HG02938 (cell line): Measurements from ENCODE around the gene MAPK12.

Experiments
- ATAC-seq: cut with Tn5 transposase; IDR thresholded peaks from one replicate; pipeline ENCODE4 v1.9.1; 2021; ENCODE audit warnings: mild to moderate bottlenecking, moderate library complexity; ENCODE audit not compliant: unreplicated experiment

MAPK12 gene

DNA sequence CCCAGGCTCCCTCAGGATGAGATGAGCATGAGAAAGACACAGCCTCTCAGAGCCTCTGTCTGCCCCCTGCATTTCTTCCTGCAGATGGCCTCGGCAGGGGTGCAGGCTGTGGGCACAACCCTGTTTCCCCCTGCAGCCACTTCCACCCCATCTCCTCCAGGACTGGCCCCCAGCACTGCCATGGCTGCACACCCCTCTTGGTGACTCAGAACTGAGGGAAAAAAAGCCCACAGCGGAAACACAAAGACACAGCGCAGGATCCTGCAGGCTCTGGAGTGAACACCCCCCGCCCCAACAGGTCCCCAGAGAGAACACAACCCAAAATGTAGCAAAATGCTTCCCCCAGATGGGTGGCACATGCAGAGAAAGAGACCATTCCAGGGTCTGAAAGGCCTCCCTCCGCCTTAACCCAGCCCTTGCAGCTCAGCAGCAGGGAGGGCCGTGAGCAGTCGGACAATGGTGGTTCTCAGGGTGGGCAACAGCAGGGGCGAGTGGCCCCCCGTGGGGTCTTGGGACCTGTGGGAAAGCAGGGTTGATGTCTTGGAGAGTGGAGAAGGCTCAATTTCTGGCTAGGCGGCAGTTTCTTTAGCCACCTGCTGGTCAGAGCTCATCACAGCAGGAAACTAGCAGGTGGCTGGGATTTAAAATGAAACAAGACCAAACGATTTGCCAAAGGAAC, 24.6 kb downstream of the MAPK12 start:
- ATAC-seq = no peak

DNA sequence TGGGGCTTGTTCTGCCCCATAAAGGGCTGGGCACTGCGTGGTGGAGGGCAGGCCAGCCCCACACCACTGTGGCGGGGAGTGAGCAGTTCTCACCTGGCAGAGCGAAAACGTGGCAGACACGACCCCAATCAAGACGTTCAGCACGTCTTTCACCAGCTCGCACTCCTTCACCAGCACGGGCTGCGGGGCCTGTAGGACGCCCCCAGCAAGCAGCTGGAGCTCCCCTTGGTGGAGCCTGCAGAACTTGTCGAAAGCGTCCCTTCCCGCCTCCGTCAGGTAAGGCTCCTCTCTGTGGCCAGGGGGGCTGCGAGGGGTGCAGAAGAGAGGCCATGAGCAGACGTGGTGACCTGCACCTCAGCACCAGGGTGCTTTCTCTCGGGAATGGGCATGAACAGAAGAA, 28.3 kb downstream of the MAPK12 start:
- ATAC-seq = no peak

DNA sequence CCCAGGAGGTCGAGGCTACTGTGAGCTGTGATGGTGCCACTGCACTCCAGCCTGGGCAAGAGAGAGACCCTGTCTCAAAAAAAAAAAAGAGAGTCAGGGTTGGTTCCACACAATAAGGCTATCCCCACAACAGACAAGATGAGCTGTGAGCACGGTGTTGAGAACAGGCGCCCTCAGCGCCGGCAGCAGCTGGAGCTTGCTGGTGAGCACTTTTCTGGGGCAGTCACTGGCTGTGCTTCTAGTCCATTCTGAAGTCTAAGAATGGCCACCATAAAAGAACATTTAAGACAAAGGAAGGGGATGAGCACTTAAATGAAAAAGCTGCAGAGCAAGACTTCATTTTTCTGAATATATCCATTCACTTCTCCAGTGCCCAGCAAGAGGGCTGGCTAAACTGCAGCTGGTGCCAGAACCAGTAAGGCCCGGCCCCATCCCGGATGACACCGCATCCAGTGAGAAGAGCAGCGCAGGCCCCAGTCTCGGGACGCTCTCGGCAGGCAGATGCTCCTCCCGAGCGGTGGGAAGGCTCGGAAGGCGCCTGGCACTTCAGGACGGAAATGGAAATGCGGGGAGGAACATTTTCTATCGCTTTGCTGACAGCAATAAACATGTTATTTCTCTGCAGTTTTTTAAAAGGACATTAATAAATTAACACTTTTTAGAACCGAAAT, 28.9 kb downstream of the MAPK12 start:
- ATAC-seq = no peak

DNA sequence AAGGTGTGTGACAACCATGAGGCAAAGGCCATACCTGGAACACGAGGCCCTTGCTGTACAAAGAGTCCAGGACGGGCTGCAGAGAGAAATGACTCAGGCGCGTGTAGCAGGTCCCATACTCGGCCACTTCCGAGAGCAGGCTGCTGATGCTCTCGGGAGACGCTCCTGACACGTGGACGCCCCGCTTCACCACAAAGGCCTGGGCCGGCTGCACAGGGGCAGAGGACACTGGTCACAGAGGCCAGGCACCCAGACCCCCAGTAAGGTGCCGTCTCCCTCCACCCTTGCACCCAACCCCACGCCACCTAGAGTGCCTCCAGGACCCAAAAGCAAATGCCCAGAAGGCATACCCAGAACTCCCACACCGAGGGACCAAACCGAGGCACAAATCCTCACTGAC, 32.1 kb downstream of the MAPK12 start:
- no peak for ATAC-seq

DNA sequence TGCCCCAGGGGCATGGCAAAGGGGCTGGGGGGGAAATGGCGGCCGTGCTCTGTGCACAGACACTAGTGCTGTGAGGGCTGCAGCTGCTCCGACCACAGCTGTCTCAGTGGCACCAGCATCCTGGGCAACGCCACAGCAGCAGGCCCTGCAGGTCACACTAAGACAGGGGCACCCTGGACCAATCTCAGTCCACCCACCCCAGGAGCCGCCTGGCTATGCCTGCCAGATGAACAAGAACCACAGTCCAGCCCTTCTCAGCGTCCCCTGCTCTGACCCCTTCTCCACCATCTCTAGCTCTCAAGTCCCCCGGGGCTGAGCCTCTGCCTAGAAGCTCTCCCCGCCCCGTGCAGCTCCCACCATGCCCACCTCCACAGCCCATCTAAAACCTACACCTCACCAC, 33.1 kb downstream of the MAPK12 start:
- no peak for ATAC-seq

DNA sequence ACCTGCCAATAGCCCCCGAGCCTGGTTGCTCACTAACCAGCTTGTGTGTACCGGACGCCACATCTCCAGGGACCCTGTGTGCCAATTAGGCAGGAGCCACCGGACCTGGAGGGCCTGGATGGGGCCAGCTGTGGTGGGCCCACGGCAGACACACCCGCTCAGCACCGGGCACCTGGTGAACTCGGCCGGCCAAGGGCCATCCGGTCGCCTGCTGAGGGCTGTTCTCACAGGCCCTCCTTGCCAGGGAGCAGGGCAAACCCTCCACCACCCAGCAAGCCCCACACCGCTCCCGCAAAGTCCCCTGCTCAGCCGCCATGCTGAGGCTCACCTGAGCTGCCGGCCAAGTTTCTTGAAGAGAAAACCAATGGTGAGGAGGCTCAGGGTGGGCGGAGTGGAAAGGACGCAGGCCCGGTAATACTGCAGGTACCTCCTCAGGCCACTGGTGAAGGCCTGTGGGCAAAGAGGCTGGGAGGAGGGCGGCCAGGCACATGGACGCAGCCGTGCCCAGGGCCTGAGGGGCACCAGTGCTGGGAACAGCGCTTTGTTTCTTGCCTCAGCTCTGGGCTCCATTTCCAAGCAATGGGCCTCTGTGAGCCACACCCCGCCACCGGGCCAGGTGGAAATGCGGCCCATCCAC, 33.8 kb downstream of the MAPK12 start:
- ATAC-seq = no peak

DNA sequence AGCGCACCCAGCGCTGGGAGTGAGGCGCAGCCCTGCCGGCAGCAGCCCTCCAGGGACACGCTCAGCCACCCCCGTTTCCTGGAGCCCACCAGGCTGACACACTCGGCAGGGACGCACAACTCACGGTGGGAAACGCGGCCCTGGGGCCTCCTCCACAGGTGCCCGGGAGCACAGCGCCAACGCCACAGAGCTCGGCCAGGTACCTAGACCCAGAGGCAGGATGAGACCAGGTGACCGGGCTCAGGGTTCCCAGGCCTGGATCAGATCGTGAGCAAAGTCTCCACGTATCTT, 34.7 kb downstream of the MAPK12 start:
- ATAC-seq = no peak

DNA sequence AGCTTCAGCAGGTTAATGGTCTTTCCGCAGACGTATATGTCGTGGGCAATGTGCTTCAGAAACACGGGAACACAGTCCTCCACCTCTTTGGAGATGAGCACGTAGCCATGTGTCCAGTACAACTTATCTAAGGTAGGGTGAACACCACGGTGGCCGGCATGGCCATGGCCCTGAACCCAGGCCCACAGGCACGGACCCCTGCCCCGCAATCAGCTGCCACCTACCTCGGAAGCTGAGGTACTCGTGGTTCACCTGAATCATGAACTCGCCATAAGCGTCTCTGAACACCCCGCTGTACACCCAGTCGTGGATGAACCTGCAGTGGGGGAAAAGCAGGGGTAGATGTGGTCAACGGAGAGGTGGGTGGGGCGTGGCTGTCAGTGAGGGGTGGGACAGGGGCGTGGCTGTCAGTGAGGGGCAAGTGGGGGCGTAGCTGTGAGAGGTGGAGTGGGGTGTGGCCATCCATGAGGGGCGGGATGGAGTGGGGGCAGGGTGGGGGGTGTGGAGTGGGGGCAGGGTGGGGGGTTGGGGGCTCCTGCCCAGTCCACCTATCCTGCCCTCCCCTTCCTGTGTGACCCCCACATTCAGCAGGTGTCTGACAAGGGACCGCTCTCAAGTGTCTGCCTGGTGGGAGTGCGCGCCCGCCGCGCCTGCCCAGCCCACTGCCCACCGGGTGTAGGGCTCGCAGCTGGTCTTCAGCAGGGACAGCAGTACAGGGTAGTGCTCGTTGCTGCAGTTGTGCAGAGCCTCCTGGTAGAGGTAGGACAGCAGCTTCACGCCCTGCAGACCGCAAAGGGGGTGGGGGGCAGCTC, 35.2 kb downstream of the MAPK12 start:
- no peak for ATAC-seq

DNA sequence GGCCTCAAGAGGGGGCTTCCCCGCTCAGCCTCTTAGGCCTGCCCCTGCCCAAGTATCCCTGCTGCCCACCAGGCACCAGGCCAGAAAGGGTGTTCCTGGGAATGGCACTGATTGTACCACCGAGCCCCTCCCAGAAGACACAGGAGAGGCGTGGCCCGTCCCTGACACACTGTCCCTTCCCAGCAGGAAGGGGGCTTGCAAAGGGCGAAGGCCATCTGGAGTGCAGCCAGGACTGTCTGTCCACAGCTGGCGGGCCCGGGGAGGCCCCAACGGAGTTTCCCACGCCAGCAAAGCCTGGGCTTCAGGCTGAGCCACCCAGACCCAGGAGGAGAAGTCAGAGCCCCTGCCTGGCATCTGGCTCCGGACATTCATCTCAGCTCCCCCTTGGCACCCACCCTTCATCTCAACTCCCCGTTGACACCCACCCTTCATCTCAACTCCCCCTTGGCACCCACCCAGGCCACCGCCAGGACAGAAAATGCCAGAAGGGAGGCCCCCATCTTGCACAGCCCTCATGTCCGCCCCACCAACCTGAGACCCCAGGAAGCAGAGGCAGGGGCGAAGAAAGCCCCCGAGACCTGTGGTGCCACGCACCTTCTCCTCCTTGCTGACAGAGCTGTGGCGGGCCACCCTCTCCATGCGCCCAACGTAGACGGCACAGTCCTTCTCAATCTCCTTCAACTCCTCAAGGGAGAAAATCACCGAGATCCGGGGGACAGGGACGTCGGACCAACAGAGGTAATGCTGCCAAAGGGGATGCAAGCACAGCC, 36.1 kb downstream of the MAPK12 start:
- no peak for ATAC-seq

DNA sequence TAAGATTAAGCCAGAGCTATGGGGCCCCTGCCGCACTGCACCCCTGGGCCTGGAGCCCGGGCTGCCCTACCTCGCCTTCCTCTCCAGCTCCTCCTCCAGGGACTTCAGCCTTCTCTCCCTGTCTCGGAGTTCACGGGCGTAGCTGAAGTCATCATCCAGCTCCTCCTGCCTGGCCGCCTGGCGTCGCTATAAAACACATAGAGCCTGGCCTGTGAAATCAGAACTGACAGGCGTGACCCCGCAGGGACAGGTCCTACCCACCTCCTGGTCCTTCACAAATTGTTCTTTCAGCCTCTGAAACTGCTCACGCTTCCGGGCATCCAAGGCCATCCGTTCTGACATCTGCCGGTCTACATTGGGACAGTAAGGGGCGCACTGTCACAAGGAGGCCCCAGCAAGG, 37.4 kb downstream of the MAPK12 start:
- no peak for ATAC-seq

DNA sequence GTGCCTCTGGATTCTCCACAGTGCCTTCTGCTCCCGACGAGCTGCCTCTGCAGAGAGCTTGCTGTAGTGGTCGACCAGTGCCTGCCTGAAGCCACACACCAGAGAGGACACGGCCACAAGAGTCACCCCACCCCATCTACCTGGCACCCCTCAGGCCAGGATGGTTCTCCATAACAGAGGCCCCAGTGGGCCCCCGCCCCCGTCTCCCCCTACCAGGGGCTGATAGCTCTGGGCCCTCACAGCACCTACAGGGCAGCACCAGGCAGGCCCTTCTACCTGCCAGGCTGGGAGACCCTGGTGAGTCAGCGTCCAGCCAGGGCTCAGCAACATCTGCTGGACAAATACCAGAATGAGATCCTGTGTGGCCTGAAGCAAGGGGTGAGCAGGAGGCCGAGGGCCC, 39.0 kb downstream of the MAPK12 start:
- ATAC-seq = no peak

DNA sequence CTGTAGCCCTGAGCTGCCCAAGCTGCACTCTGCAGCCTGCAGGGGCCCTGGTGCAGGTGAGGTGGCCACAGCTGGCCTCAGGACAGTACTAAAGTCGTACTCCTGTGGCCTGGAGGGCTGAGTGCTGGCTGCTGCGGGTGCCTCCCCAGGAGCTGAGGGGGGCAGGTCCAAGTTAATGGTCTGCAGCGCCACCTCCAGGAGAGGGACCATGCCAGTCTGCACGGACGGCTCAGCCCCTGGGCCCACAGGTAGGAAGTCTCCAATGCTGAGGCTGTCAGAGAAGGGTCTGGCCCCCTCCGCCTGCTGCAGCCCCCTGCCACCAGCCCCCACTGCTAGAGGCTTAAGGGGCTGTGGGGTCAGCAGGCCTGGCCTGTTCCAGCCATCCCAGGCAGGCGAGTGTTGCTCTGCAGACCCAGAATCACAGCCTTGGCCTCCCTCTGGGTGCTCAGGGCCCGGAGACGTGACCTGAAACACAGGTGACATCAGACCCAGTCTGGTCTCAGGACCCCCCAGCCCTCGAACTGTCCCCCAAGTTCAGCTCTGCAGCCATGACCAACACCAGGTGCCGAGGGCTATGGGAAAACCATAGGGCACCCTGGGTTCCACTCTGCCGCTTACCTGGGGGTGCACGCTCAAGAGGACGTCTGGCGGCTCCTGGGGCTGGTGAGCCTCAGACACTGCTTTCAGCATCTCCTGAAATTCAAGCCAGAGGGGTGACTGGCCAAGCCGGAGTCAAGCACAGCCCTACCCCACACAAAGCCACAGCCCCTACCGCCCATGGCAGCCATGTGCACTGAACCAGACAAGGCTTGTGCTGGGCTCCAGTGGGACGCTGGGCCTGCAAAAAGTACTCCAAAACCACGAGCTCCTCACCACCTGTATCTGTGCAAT, 39.8 kb downstream of the MAPK12 start:
- ATAC-seq = no peak

DNA sequence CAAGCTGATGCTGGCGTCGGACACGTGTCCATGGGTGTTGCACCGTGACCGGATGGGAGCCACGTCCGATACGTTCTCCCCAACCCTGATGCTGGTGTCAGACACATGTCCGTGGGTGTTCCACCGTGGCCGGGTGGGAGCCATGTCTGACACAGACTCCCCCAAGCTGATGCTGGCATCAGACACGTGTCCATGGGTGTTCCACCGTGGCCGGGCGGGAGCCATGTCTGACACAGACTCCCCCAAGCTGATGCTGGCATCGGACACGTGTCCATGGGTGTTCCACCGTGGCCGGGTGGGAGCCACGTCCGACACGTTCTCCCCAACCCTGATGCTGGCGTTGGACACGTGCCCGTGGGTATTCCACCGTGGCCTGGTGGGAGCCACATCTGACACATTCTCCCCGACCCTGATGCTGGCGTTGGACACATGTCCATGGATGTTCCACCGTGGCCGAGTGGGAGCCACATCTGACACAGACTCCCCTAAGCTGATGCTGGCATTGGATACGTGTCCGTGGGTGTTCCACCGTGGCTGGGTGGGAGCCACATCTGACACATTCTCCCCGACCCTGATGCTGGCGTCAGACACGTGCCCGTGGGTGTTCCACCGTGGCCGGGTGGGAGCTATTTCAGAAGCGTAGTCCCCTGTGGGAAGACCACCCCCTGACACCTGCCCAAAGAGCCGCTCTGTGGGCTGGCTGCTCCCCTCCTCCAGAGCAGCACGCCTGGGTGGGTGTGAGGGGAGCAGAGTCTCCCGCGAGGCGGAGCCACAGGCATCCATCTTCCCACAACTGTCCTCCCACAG, 40.7 kb downstream of the MAPK12 start:
- ATAC-seq = no peak

DNA sequence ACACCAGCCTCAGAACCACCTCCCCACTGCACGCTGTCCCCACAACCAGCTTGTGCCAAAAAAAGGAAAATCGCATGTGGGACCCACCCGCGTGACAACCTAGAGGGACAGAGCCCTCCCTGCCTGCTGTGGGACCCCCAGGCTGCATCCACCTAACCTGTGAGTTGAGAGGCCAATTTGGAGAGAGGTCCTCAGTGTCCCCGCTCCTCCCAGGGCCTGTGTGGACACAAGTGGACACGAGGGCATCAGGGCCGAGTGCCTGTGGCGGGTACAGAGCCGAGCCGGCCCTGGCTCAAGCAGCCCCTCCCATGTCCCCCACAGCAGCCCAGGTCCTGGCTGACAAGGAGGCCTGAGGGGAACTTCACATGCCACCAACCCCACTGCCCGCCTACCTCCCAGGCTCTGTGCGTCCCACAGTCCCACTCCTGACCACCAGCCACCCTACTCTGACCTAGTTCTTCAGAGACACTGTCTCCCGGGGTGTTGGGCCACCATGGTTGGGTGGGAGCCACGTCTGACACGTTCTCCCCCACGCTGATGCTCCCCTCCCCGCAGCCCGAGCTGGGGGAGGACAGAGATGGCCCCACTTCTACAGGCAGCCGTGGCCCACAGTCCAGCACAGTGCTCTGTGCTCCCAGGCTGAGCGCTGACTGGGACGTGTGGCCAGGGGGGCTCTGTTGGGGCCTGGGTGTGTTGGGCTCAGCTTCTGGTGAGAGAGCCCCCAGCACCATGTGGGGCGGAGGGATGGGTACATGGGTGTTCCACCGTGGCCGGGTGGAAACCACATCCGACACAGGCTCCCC, 41.5 kb downstream of the MAPK12 start:
- ATAC-seq = no peak

DNA sequence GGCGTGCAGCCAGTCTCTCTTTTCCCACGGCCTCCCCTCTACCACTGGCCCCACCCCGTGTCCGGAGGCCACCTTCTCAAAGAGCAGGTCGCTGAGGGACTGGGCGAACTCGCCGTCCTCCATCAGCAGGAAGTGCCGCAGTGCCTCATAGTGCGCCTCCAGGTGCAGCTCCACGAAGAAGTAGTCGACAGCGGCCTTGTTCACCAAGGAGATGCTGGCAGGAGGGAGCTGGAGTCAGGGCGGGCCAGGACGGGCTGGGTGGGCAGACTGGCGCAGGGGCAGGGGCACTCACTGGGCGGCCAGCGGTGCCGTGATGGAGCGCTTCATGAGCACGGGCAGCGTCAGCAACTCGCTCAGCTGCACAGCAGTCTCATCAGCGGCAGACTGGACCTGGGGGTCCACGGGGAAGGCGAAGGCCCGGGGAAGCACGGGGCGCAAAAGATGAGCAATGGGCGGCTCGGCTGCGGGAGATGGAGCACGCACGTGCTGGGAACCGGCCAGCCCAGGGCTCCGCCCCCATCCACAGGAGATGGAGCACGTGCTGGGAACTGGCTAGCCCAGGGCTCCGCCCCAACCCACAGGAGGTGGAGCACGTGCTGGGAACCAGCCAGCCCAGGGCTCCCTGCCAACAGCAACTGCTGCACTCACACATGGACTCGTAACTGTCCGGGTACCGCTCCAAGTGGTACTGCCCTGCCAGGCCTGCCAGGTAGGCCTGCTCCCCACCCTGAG, 42.3 kb downstream of the MAPK12 start:
- no peak for ATAC-seq

DNA sequence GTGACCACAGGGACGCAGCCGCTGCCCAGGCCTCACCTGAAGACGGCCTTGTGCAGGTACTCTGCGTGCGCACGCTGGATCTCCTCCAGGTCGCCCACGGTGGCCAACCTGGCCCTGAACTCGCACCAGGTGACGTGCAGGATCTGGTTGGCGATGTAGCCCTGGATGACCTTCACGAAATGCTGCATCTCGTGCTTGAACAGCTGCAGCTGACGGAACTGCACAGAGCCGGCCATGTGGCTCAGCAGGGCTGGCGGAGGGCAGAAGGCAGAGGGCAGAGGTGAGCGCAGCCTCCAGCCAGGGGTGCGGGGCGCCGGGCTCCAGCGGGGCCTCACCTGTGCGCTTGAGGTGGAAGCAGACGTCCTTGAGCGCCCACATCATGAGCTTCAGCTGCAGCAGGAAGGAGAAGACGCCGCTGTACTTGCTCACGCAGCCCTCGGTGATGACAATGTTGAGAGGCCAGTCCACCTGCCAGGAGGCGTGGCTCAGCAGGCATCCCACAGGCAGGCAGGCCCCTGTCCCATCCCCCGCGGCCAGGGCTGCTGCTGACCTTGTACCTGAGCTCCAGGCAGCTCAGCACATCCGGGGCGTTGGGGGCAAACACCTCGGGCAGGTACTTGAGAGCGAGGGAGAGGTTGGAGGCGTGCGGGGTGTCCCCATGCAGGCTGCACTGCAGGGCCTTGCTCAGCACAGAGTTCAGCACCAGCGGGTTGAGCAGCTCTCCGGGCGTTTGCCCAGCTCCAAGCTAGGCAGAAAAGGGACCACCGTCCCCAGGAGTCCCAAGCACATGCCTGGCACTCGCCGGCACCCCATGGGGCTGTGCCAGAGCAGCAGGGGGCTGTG, 43.1 kb downstream of the MAPK12 start:
- ATAC-seq = no peak
